Left ventricle myocardium inferior (tissue), 1 donor: ENCODE results near the gene ZNF628. TPM values are rescaled to one million over a fixed set of nuclear protein-coding genes. Genes with fewer than 3 reads are reported as not detected.
"Not testable (repeated sequence)": the region's sequence is repeated elsewhere in the genome, so short reads cannot be mapped to it uniquely, and the experiment has no call there.

ENCODE experiments used
- DNase-seq: peaks from one replicate; pipeline ENCODE4 v3.0.0-alpha.2; 2020
- H3K27ac ChIP-seq: fragments of 200-600 bp; replicated peaks from 2 replicates; pipeline ENCODE4 v1.8.0; 2021
- H3K27me3 ChIP-seq: fragments of 200-600 bp; 2 replicates; pipeline ENCODE4 v1.8.0; 2021; ENCODE audit warnings: low read depth
- H3K36me3 ChIP-seq: fragments of 200-600 bp; 2 replicates; pipeline ENCODE4 v1.8.0; 2021
- H3K4me1 ChIP-seq: fragments of 200-600 bp; 2 replicates; pipeline ENCODE4 v1.8.0; 2021
- H3K4me3 ChIP-seq: fragments of 200-600 bp; 2 replicates; pipeline ENCODE4 v1.8.0; 2021; ENCODE audit warnings: mild to moderate bottlenecking, moderate library complexity
- H3K9me3 ChIP-seq: fragments of 200-600 bp; replicated peaks from 2 replicates; pipeline ENCODE4 v1.8.0; 2021
- intact Hi-C: fragments of 100-400 bp; cut with micrococcal nuclease; formaldehyde crosslinking; loops from one replicate; pipeline ENCODE4 v1.11.0; 2022
- total RNA-seq: library from RNA; stranded (reverse); fragmentation: NEBNext Ultra II Directional; extraction: Animal tissue kit (Norgen Biotek cat#: 25700); gene quantifications from one replicate; pipeline ENCODE4 v1.2.1, GENCODE V29; 2021
- TF ChIP-seq, protein P1 (sequence below): fragments of 200-600 bp; IDR thresholded peaks from 2 replicates; pipeline ENCODE4 v1.8.0; 2021; ENCODE audit warnings: antibody characterized with exemption, mild to moderate bottlenecking, borderline replicate concordance
- donor health status: DM: no; HTN: yes; CAD: no; lungs with severe emphysema.

Gene ZNF628
- total RNA-seq, 1 donor from 2014 or later: 5.4 TPM

DNA sequence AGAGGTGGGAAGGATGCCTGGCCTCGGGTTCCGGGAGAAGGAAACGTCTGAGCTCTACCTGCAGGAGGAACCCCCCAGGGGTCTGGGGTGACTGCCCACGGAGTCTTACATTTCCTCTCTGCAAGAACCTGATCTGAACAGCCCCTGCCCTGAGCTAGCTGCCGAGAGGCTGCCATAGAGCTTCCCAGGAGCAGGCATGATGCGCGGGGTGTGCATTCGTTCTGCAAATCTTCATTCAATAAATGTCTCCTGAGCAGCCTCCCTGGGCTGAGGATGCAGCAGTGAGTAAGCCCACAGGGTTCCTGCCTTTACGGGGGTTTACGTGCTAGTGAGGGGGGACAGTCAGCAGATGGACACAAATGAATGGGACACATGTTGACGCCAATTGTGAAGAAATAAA lies 31.8 kb upstream of the ZNF628 start:
- Histone ChIP-seq H3K4me1 (peaks cover 11% of the 10 kb centered on the region), H3K4me3 (no peak overlapping the region), H3K36me3 (no peaks in the 10 kb centered on the region), H3K9me3 (no peaks in the 10 kb centered on the region), H3K27me3 (peaks cover 83% of the 10 kb centered on the region), H3K27ac (no peak overlapping the region)
- TF ChIP-seq, protein P1, sequence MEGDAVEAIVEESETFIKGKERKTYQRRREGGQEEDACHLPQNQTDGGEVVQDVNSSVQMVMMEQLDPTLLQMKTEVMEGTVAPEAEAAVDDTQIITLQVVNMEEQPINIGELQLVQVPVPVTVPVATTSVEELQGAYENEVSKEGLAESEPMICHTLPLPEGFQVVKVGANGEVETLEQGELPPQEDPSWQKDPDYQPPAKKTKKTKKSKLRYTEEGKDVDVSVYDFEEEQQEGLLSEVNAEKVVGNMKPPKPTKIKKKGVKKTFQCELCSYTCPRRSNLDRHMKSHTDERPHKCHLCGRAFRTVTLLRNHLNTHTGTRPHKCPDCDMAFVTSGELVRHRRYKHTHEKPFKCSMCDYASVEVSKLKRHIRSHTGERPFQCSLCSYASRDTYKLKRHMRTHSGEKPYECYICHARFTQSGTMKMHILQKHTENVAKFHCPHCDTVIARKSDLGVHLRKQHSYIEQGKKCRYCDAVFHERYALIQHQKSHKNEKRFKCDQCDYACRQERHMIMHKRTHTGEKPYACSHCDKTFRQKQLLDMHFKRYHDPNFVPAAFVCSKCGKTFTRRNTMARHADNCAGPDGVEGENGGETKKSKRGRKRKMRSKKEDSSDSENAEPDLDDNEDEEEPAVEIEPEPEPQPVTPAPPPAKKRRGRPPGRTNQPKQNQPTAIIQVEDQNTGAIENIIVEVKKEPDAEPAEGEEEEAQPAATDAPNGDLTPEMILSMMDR: no peak
- no peak for DNase-seq
- intact Hi-C loops: no loop called here

GRCh38 chr19:55446060-55446459 lies 30.4 kb upstream of the ZNF628 start:
- no peaks in the 10 kb centered on the region for H3K36me3 ChIP-seq
- H3K4me3 ChIP-seq: no peak overlapping the region
- TF ChIP-seq, protein P1: no peak
- H3K9me3 ChIP-seq: no peaks in the 10 kb centered on the region
- intact Hi-C loops: no loop called here
- peaks cover 10% of the 10 kb centered on the region for H3K4me1 ChIP-seq
- H3K27me3 ChIP-seq: peaks cover 74% of the 10 kb centered on the region
- H3K27ac ChIP-seq: no peak overlapping the region
- no peak for DNase-seq

- intact Hi-C loops: no loop called here
Observed at GRCh38 chr19:55447421-55448174, 28.8 kb upstream of the ZNF628 start.

GRCh38 chr19:55448175-55448490 lies 28.3 kb upstream of the ZNF628 start:
- H3K27ac ChIP-seq, H3K36me3 ChIP-seq, H3K9me3 ChIP-seq, H3K4me3 ChIP-seq, DNase-seq, intact Hi-C loops: not testable (repeated sequence)
- Histone ChIP-seq H3K27me3 (peaks cover 74% of the 10 kb centered on the region), H3K4me1 (peaks cover 13% of the 10 kb centered on the region)

More at GRCh38 chr19:55447421-55448174, 28.8 kb upstream of the ZNF628 start:
- Histone ChIP-seq H3K27me3 (peaks cover 74% of the 10 kb centered on the region), H3K27ac (no peak overlapping the region), H3K9me3 (no peaks in the 10 kb centered on the region), H3K4me1 (peaks cover 13% of the 10 kb centered on the region), H3K4me3 (no peak overlapping the region), H3K36me3 (no peaks in the 10 kb centered on the region)
- TF ChIP-seq, protein P1: no peak
- DNase-seq: no peak

DNA sequence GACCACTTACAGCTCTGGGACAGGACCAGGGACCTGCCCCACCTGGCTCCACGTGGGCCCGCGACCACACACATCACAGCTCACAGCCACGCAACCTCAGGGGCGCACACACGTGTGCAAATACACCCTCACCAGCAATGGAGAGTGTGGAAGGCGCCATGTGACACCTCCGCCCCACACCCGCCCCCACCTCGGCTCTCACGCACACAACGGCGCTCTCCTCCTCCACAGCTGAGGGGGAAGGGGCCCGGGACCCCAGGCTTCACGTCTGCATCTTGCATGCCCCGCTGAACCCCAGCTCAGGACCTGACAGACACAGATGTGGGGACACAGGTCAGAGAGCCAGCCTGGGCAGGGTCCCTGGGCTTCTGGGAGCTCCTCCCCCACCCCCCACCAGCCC lies 26.9 kb upstream of the ZNF628 start:
- H3K9me3 ChIP-seq: no peaks in the 10 kb centered on the region
- peaks cover 65% of the 10 kb centered on the region for H3K27me3 ChIP-seq
- H3K4me1 ChIP-seq: peaks cover 13% of the 10 kb centered on the region
- intact Hi-C loops: no loop called here
- no peak overlapping the region for H3K27ac ChIP-seq
- no peak overlapping the region for H3K4me3 ChIP-seq
- DNase-seq: no peak
- no peaks in the 10 kb centered on the region for H3K36me3 ChIP-seq
- TF ChIP-seq, protein P1: no peak

GRCh38 chr19:55451163-55451964 lies 25.1 kb upstream of the ZNF628 start:
- Histone ChIP-seq H3K4me3 (peak overlapping the region; percentile 37), H3K36me3 (no peaks in the 10 kb centered on the region), H3K27me3 (peaks cover 47% of the 10 kb centered on the region), H3K9me3 (no peaks in the 10 kb centered on the region), H3K4me1 (peaks cover 13% of the 10 kb centered on the region), H3K27ac (no peak overlapping the region)
- intact Hi-C loops: no loop called here
- TF ChIP-seq, protein P1: no peak
- no peak for DNase-seq
